Measurements from ENCODE around the gene ZRANB1.

ZRANB1 gene

DNA sequence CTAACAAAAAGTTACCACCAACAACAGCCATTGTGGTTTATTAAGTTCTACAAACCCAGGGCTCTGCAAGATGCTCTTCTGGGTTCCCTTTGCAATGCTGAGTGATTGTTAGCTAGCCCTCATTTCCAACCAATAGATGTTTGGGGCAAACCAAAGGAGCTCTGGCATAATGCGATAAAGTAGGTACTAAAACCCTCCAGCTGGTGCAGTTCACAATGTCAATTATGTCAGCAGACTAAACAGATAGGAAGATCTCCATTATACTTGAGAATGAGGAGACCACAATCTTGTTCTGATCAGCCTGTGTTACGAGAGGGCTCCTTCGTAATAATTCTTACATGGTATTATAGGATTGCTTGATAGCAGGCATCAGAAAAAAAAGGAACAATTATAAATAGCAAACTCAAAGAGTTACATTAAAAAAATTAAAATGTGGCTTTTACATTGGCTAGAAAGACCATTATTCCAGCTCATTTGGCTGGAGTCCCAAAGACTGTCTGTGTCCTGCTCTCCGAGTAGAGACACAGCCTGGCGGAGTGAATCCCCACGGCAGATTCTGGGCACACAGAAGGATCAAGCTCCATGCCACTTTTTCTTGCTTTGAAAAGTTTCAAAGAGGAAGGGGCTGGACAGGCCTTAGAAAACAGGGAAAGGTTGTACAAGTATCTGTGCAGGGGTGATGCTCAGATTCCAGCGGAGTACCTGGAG is 93.8 kb downstream of the ZRANB1 start:
- DNase-seq (ENCODE audit: low spot score) = no peak

DNA sequence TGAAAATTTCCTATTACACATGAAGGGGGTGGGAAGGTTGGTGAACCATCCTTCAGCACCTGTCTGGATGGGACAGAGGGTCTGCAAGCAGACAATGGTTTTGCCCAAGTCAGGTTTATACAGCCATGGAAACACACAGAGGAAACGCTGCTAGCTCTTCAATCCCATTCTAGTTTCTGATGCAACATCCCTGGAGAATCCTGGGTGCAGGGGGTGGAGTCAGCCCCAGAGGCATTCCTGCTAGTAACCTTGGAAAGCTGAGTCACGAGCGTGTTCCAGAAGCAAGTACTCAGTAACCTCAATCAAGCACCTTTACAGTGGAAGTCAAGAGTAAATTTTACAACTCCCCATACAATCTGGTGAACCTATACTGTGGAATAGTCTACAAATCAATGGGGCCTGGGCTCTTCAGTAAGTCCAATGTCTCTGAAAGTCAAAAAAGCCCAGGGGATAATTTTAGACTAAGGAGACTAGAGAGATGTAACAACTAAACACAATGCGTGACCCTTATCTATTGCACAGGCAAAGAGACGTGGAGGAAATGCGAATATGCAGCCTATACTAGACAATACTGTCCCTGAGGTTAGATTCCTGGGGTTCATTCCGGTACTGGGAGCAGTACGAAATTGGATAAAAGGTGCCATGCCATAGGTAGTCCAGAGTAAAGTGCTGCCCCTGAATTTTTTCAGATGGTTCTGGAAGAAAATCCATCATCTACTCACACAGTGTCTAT is 95.4 kb downstream of the ZRANB1 start:
- DNase-seq (ENCODE audit: low spot score) = peak; percentile 55

Measured in AG08395 (cell line).